HG02840 (cell line): ENCODE data around the gene PAK5.

Source experiments
- ATAC-seq: cut with Tn5 transposase; IDR thresholded peaks from one replicate; pipeline ENCODE4 v1.9.1; 2021; ENCODE audit warnings: mild to moderate bottlenecking, moderate library complexity, moderate number of reproducible peaks; ENCODE audit not compliant: unreplicated experiment, low FRiP score

Gene PAK5

DNA sequence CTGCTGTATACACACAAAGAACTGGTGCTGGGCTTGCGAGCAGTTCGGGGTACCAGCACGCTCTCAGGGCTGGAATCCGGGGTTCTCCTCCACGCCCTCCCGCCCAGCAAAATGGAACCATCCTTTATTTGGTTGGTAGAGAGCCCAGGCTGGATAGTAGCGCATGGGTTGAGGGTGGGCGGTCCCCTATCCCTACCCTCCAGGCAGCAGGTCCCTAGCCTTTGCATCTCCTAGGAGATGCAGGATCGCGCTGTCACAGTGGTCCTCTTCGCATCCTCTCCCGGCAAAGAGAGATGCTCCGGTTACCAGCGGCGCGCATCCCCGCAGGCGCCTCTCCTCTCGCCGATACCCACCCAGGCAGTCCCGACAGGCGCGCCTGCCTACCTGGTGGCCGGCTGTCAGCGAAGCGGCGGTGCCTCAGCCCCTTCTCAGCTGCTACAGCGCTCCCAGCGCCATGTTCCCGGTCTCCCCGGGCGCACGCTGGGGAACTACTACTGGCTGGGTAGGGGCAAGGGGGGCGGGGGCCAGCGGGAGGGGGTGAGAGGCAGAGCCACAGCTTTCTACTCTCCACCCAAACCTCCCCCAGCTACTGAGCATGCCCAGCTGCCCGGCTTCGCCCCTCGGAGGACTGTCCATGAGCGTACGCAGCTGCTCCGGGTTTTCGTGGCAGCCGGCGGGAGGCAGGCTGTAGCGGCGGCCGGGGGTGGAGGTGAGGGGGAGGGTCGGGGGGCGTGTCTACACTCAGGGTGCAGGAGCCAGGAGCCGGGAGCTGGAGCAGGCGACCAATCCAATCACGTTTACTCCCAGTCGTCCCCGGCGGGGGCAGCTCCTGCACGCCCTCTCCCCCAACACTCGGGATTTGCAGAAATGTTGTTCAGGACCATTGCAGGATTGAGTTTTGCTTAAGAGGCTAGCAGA is at the start of gene PAK5:
Gene PAK5 (minus strand): TSS at position 699 of the 918 bp plus-strand sequence. CDS start 194,748 bp downstream, outside the sequence.
- no peak for ATAC-seq

GRCh38 chr20:9887706-9888105 is 48.8 kb upstream of the PAK5 start:
- ATAC-seq: no peak

- ATAC-seq: no peak
Measured at GRCh38 chr20:9886227-9886626, 47.4 kb upstream of the PAK5 start.

DNA sequence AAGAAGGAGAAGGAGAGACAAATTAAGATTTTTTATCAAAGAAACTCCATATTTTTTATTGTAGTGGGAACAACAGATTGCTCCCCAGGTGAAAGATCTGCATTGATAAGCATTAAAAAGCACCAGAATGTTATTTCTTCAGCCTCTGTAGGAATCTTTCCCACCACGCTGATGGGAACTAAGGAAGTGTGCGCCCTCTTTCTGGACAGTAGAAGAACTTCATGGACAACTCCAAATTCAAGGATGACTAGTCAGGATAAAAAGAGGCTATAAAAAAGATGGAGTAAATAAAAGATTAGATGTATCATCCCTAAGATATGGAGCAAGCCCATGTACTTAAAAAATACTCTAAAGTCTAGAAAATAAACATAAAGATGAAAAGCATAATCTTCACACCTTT is 45.8 kb upstream of the PAK5 start:
- no peak for ATAC-seq

- no peak for ATAC-seq
Measured at GRCh38 chr20:9884061-9884460, 45.2 kb upstream of the PAK5 start.

- ATAC-seq: no peak
Measured at GRCh38 chr20:9877932-9878495, 39.1 kb upstream of the PAK5 start.

- ATAC-seq: no peak
Measured at GRCh38 chr20:9867196-9867980, 28.5 kb upstream of the PAK5 start.

- ATAC-seq: no peak
Measured at GRCh38 chr20:9852566-9852965, 13.7 kb upstream of the PAK5 start.

DNA sequence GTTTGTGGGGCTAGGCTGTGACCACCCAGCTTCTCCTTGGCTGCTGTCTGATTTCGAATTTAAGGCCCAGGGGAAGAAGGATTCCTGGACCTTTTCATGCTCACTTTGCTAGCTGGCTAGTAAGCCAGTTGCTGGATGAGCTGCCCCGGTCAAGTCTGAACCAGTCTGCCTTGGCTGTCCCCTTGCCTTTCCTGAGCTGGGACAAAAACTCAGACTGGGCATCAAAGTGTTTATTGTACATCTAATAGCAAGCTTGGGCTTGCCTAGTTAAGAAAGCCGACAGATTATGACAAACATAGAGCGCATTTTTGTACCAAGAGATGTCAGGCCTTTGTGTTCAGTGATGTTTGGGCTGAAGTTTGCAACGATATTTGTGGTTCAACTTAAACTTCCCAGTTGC is 750 bp upstream of the PAK5 start:
- no peak for ATAC-seq

DNA sequence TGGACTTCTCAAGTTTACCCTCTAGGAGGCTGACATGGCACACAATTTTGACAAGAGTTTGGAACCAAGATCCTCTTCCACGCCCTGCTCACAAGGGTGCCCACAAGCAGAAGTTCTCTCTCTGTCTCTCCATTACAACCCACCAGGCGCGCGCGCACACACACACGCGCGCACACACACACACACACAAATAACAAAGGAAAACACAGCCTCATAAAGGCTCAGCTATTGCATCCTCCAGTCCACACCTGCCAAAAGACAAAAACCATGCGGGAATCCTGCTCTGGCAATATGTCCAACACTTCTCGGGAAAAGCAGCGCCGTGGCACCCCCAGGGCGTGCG is 870 bp downstream of the PAK5 start:
- no peak for ATAC-seq

DNA sequence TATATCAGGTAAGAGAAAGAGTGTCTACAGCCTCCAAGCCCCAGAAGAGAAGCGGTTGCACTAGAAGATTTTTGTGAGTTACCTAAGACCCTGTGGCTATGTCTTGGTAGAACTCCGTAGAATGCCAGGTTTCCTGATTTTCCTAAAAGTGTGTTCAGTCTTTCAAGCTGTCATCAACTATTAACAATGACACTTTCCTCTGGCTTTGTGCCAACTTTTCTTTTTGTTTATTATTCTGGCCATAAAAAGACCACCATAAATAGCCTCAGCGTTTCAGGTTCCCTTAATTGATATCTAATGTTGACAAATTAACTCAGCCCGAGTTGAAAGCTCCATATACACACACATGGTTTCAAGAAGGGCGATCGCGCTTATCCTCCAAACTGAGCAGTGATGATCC is 1.2 kb downstream of the PAK5 start:
- no peak for ATAC-seq

GRCh38 chr20:9835302-9835701 is 3.6 kb downstream of the PAK5 start:
- ATAC-seq: no peak

DNA sequence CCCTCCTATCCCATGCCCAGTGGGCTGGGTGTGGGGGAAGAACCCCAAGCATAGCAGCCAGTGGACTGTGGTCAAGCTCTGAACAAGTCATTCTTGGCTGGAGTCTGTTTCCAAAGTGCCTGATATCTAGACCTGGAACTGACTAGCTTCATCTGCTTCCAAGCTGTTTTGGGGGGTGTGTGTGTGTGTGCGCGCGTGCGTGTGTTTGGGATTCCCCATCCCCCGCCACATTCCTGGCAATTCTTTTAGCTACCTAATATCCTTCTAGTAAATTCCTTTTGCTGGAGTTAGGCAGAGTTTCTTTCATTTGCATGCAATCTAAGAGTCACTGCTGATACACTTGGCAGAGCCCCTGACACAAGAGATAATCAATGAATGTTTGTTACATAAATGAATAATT is 7.8 kb downstream of the PAK5 start:
- ATAC-seq: no peak

GRCh38 chr20:9829835-9830234 is 9.0 kb downstream of the PAK5 start:
- ATAC-seq: no peak

GRCh38 chr20:9817654-9818053 is 21.2 kb downstream of the PAK5 start:
- no peak for ATAC-seq

DNA sequence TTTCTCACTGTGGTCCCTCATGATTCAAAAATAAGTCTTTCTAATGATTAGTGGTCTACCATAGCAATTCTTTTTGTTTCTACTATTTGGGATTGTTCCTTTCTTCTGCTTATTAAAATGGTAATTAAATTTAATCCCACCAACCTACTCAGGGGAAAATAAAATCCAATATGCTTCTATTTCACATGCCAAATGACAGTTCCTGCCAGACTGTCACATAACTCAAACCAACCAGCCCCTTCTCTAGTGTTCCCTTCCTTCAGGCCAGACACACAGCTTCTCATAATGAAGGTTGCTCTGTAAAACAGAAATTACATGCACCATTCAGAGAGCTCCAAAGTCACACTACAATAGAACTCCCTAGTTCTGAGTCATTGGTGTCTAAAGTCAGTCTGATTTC is 23.2 kb downstream of the PAK5 start:
- ATAC-seq: no peak

DNA sequence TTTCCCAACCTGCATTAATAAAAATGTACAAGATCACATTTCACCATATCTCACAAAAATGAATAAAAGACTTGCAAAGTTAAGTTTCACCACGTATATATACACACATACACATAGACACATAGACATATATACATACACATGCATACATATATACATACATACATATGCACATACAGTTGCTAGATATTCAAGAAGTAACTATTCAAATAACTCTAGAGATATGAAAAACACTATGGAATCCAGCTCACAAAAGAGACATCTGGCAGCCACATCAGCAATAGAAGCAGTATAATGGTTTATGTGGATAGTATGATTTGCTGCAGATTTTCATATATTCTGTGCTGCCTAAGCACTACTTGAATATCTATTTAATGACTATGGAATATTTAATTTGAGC is 28.1 kb downstream of the PAK5 start:
- no peak for ATAC-seq

DNA sequence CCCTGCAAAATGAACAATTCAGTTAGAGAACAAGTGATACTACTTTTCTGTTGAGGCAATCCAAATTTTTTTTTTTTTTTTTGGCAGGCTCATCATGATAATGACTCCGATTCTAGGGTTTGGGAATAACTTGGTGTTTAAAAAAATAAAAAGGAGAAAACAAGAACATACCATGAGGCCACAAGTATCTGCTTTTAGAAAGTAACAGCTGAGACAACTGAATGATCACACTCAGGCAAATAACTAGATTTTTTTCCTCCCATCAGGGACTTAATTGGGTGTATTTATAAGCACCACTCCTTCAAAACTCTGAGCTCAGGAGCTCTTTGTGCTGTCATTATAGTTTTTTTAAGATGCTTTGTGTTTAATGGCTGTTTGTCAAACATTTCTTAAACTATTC is 29.6 kb downstream of the PAK5 start:
- ATAC-seq: no peak

GRCh38 chr20:9808166-9808565 is 30.7 kb downstream of the PAK5 start:
- ATAC-seq: no peak

- ATAC-seq: no peak
Measured at GRCh38 chr20:9807136-9807535, 31.7 kb downstream of the PAK5 start.

DNA sequence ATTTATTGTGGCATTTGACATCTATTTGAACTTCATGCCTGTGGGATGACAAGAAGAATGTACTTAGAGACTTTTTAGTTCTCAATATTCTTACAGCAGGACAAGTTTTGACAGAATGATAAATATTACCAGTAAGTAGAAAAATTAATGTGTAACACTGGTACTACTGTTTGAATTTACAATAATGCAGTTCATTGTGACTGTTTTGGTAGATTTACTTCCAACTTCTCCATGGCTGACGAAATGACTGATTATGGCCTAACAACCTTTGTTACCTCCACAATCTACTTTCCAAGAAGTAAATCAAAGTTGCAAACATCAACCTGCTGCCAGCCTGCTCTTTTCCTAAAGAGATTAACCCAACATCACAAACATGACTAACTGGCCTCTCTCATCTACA is 38.5 kb downstream of the PAK5 start:
- no peak for ATAC-seq
